Peyer's patch (tissue), 4 donors: ENCODE results near the gene CAPN9. TPM values are rescaled to one million over a fixed set of nuclear protein-coding genes. Genes with fewer than 3 reads are reported as not detected.
"Not testable (repeated sequence)": the region's sequence is repeated elsewhere in the genome, so short reads cannot be mapped to it uniquely, and the experiment has no call there.

Experiments
- DNase-seq, 3 donors: peaks; one replicate each; pipeline ENCODE4 v3.0.0-alpha.2; 2017 to 2019
- H3K27ac ChIP-seq, 4 donors: fragments of 200-600 bp; sonication (generic); one replicate each; pipeline ENCODE4 v1.5.1; 2016 to 2019
- H3K27me3 ChIP-seq, 2 donors: fragments of 200-600 bp; sonication (generic); one replicate each; pipeline ENCODE4 v1.5.1; 2019
- H3K36me3 ChIP-seq, 3 donors: fragments of 200-600 bp; sonication (generic); one replicate each; pipeline ENCODE4 v1.5.1; 2016 to 2019
- H3K4me1 ChIP-seq, 4 donors: fragments of 200-600 bp; sonication (generic); one replicate each; pipeline ENCODE4 v1.5.1; 2016 to 2019
- H3K4me3 ChIP-seq, 4 donors: fragments of 200-600 bp; sonication (generic); 1 replicate in 3 of 4; 2 replicates in 1 of 4; pipeline ENCODE4 v1.5.1; 2016 to 2019; ENCODE audit warnings: mild to moderate bottlenecking in 1 of 4
- H3K9me3 ChIP-seq, 4 donors: fragments of 200-600 bp; sonication (generic); one replicate each; pipeline ENCODE4 v1.5.1; 2016 to 2019; ENCODE audit warnings: mild to moderate bottlenecking in 1 of 4
- CTCF ChIP-seq, 6 experiments: fragments of 450-650 bp in 4 of 6; fragments of 200-600 bp in 2 of 6; sonication (generic) in 1 of 6; IDR thresholded peaks; one replicate each; pipeline ENCODE4 v1.5.1; 2017 to 2019; ENCODE audit warnings: antibody characterized with exemption in 6 of 6, mild to moderate bottlenecking in 3 of 6, moderate library complexity in 1 of 6
- POLR2A ChIP-seq, 2 donors: fragments of 450-650 bp; IDR thresholded peaks; one replicate each; pipeline ENCODE4 v1.5.1; 2017; ENCODE audit warnings: antibody characterized with exemption in 2 of 2, mild to moderate bottlenecking in 2 of 2, moderate library complexity in 2 of 2
- total RNA-seq, 4 donors: library from RNA; depleted of rRNA; stranded (reverse); fragments of >200 nt; gene quantifications; one replicate each; pipeline ENCODE4 v1.1.0, GENCODE V29; 2016

CAPN9 gene
- total RNA-seq, 4 donors from 2014 or later = 23.7 to 43.1 (median 33.4) TPM

GRCh38 chr1:230766318-230766717, 19.1 kb downstream of the CAPN9 start:
- H3K4me3 ChIP-seq = no peak overlapping the region
- H3K27ac ChIP-seq = no peak overlapping the region
- no peaks in the 10 kb centered on the region for H3K4me1 ChIP-seq
- H3K36me3 ChIP-seq = no peaks in the 10 kb centered on the region
- TF ChIP-seq CTCF (IDR thresholded peaks at IDR 0.05) (no peak), POLR2A (IDR thresholded peaks at IDR 0.05) (no peak)
- H3K9me3 ChIP-seq = no peaks in the 10 kb centered on the region
- no peak for DNase-seq
- no peaks in the 10 kb centered on the region for H3K27me3 ChIP-seq

- H3K27ac ChIP-seq, H3K36me3 ChIP-seq, H3K4me3 ChIP-seq, DNase-seq, H3K4me1 ChIP-seq, H3K27me3 ChIP-seq, H3K9me3 ChIP-seq: not testable (repeated sequence)
Measured at GRCh38 chr1:230767859-230768612, 20.8 kb downstream of the CAPN9 start.

- Histone ChIP-seq H3K9me3 (no peaks in the 10 kb centered on the region), H3K27ac (peak overlapping the region in 2 of 4 donors; percentile 46 to 65), H3K4me1 (no peaks in the 10 kb centered on the region), H3K4me3 (no peak overlapping the region), H3K27me3 (no peaks in the 10 kb centered on the region), H3K36me3 (no peaks in the 10 kb centered on the region)
- DNase-seq = no peak
- TF ChIP-seq POLR2A (IDR thresholded peaks at IDR 0.05) = no peak
- TF ChIP-seq CTCF (IDR thresholded peaks at IDR 0.05) = no peak
Measured at GRCh38 chr1:230768903-230769570, 21.8 kb downstream of the CAPN9 start.

GRCh38 chr1:230770317-230770716, 23.1 kb downstream of the CAPN9 start:
- Histone ChIP-seq H3K4me3 (no peak overlapping the region), H3K27me3 (no peaks in the 10 kb centered on the region), H3K36me3 (no peaks in the 10 kb centered on the region), H3K9me3 (no peaks in the 10 kb centered on the region), H3K4me1 (no peaks in the 10 kb centered on the region), H3K27ac (peak overlapping the region in 1 of 4 donors; percentile 46)
- no peak for DNase-seq
- no peak for TF ChIP-seq POLR2A (IDR thresholded peaks at IDR 0.05)
- no peak for TF ChIP-seq CTCF (IDR thresholded peaks at IDR 0.05)

- DNase-seq = no peak
- no peaks in the 10 kb centered on the region for H3K4me1 ChIP-seq
- no peaks in the 10 kb centered on the region for H3K27me3 ChIP-seq
- H3K4me3 ChIP-seq = no peak overlapping the region
- no peaks in the 10 kb centered on the region for H3K36me3 ChIP-seq
- H3K27ac ChIP-seq = no peak overlapping the region
- H3K9me3 ChIP-seq = no peaks in the 10 kb centered on the region
- TF ChIP-seq POLR2A (IDR thresholded peaks at IDR 0.05) (no peak), CTCF (IDR thresholded peaks at IDR 0.05) (no peak)
Measured at GRCh38 chr1:230771773-230772354, 24.7 kb downstream of the CAPN9 start.
